GM23338 (cell line): ENCODE results near the gene TRIM45. TPM values are rescaled to one million over a fixed set of nuclear protein-coding genes. Genes with fewer than 3 reads are reported as not detected.

Experiments used
- ATAC-seq: fragments of 200-7000 bp; cut with Tn5 transposase; 3 replicates; pipeline ENCODE4 v1.9.1; 2020
- DNase-seq: peaks from one replicate; pipeline ENCODE4 v3.0.0-alpha.2; 2015; ENCODE audit warnings: low spot score
- H2AFZ ChIP-seq: fragments of 200-600 bp; sonication (generic); 2 replicates; pipeline ENCODE4 v1.8.0; 2016; ENCODE audit warnings: antibody characterized with exemption, mild to moderate bottlenecking, moderate library complexity
- H3F3A ChIP-seq: fragments of 200-600 bp; sonication (generic); replicated peaks from 2 replicates; pipeline ENCODE4 v1.8.0; 2017; ENCODE audit warnings: antibody characterized with exemption, mixed run types, low read depth
- H3K27ac ChIP-seq: fragments of 200-600 bp; sonication (generic); 2 replicates; pipeline ENCODE4 v1.6.1; 2016; ENCODE audit warnings: low read depth
- H3K27me3 ChIP-seq: fragments of 200-600 bp; sonication (generic); 2 replicates; pipeline ENCODE4 v1.8.0; 2016; ENCODE audit warnings: mild to moderate bottlenecking, mixed run types, moderate library complexity; ENCODE audit not compliant: insufficient read depth
- H3K36me3 ChIP-seq: fragments of 200-600 bp; sonication (generic); 2 replicates; pipeline ENCODE4 v1.8.0; 2016; ENCODE audit warnings: mild to moderate bottlenecking; ENCODE audit not compliant: insufficient read depth
- H3K4me1 ChIP-seq: fragments of 200-600 bp; sonication (generic); 2 replicates; pipeline ENCODE4 v1.8.0; 2016; ENCODE audit warnings: mild to moderate bottlenecking, moderate library complexity; ENCODE audit not compliant: insufficient read depth
- H3K4me2 ChIP-seq: fragments of 200-600 bp; sonication (generic); 2 replicates; pipeline ENCODE4 v1.7.1; 2017; ENCODE audit warnings: mixed run types
- H3K4me3 ChIP-seq: fragments of 200-600 bp; sonication (generic); 2 replicates; pipeline ENCODE4 v1.6.1; 2016; ENCODE audit warnings: mixed run types
- H3K79me2 ChIP-seq: fragments of 200-600 bp; sonication (generic); replicated peaks from 2 replicates; pipeline ENCODE4 v1.8.0; 2017; ENCODE audit warnings: mild to moderate bottlenecking; ENCODE audit not compliant: insufficient read depth
- H3K9me2 ChIP-seq: fragments of 200-600 bp; sonication (generic); 2 replicates; pipeline ENCODE4 v1.8.0; 2017; ENCODE audit not compliant: insufficient read depth
- H4K20me1 ChIP-seq: fragments of 200-600 bp; sonication (generic); replicated peaks from 2 replicates; pipeline ENCODE4 v1.8.0; 2017; ENCODE audit warnings: mild to moderate bottlenecking; ENCODE audit not compliant: insufficient read depth
- H3K27ac Mint-ChIP-seq: 2 replicates; pipeline ENCODE4 v1.8.0; 2020; ENCODE audit warnings: inconsistent platforms, mild to moderate bottlenecking, moderate library complexity, mixed read lengths
- H3K27me3 Mint-ChIP-seq: 3 replicates; pipeline ENCODE4 v1.8.0; 2022; ENCODE audit warnings: low read depth, mild to moderate bottlenecking, moderate library complexity, mixed read lengths, inconsistent platforms; ENCODE audit not compliant: insufficient read depth, poor library complexity
- H3K36me3 Mint-ChIP-seq: 3 replicates; pipeline ENCODE4 v1.8.0; 2021; ENCODE audit warnings: low read depth, mild to moderate bottlenecking, inconsistent platforms, moderate library complexity, mixed read lengths
- H3K4me1 Mint-ChIP-seq: 3 replicates; pipeline ENCODE4 v1.8.0; 2020; ENCODE audit warnings: mild to moderate bottlenecking, inconsistent platforms, mixed read lengths
- H3K4me3 Mint-ChIP-seq: 3 replicates; pipeline ENCODE4 v1.8.0; 2021; ENCODE audit warnings: moderate library complexity, mild to moderate bottlenecking, inconsistent platforms, mixed read lengths
- H3K9me3 Mint-ChIP-seq: 3 replicates; pipeline ENCODE4 v1.8.0; 2020; ENCODE audit warnings: moderate library complexity, mild to moderate bottlenecking, inconsistent platforms, mixed read lengths
- CREB1 ChIP-seq: fragments of 250-450 bp; sonication (Bioruptor Pico); IDR thresholded peaks from 2 replicates; pipeline ENCODE4 v1.5.0; 2020; ENCODE audit warnings: low read depth, mild to moderate bottlenecking, moderate library complexity
- CTCF ChIP-seq, 2 experiments: fragments of 200-600 bp in 1 of 2; sonication (generic) in 1 of 2; conservative IDR thresholded peaks; 2 replicates each; pipeline versions ENCODE4 v1.5.1 to v1.6.1; 2016 to 2017; ENCODE audit warnings: antibody characterized with exemption in 2 of 2, low read depth in 2 of 2, mild to moderate bottlenecking in 2 of 2, moderate library complexity in 1 of 2
- ETS1 ChIP-seq: IDR thresholded peaks from 2 replicates; pipeline ENCODE4 v1.6.1; 2016; ENCODE audit warnings: antibody characterized with exemption
- EZH2 ChIP-seq: fragments of 200-600 bp; sonication (generic); IDR thresholded peaks from one replicate; pipeline ENCODE4 v1.8.0; 2017; ENCODE audit warnings: antibody characterized with exemption, mild to moderate bottlenecking, low read depth; ENCODE audit not compliant: unreplicated experiment
- JUNB ChIP-seq: IDR thresholded peaks from one replicate; pipeline ENCODE4 v1.6.1; 2016; ENCODE audit warnings: antibody characterized with exemption; ENCODE audit not compliant: unreplicated experiment
- NANOG ChIP-seq: IDR thresholded peaks from 2 replicates; pipeline ENCODE4 v1.6.1; 2016; ENCODE audit warnings: antibody characterized with exemption, borderline replicate concordance
- POLR2AphosphoS5 ChIP-seq: IDR thresholded peaks from 2 replicates; pipeline ENCODE4 v1.6.1; 2016; ENCODE audit warnings: antibody characterized with exemption, low read depth
- REST ChIP-seq: IDR thresholded peaks from one replicate; pipeline ENCODE4 v1.6.1; 2018; ENCODE audit warnings: antibody characterized with exemption; ENCODE audit not compliant: unreplicated experiment
- STAT1 ChIP-seq: IDR thresholded peaks from one replicate; pipeline ENCODE4 v1.6.1; 2016; ENCODE audit warnings: antibody characterized with exemption; ENCODE audit not compliant: unreplicated experiment
- ZNF114 ChIP-seq: fragments of 250-450 bp; sonication (Bioruptor Pico); IDR thresholded peaks from 2 replicates; pipeline ENCODE4 v1.5.0; 2020; ENCODE audit warnings: mild to moderate bottlenecking, moderate library complexity
- ZNF331 ChIP-seq: fragments of 250-450 bp; sonication (Bioruptor Pico); IDR thresholded peaks from 2 replicates; pipeline ENCODE4 v1.5.0; 2020; ENCODE audit warnings: low read depth, mild to moderate bottlenecking, moderate library complexity
- ZNF462 ChIP-seq: fragments of 250-450 bp; sonication (Bioruptor Pico); IDR thresholded peaks from 2 replicates; pipeline ENCODE4 v1.5.0; 2020; ENCODE audit warnings: mild to moderate bottlenecking, moderate library complexity
- polyA plus RNA-seq: library from polyadenylated mRNA; unstranded; fragments of >200 nt; fragmentation: Nextera tagmentation; extraction: Ambion mirVana; gene quantifications from 2 replicates; pipeline ENCODE4 v1.2.1, GENCODE V29; 2016
- total RNA-seq: library from RNA; depleted of rRNA; stranded (reverse); fragments of >200 nt; shearing (Covaris generic); gene quantifications from 2 replicates; pipeline ENCODE4 v1.2.3, GENCODE V29; 2014

TRIM45 gene
- total and polyA plus RNA-seq, 2 experiments from 2014 or later = 8.8 to 15.0 TPM

GRCh38 chr1:117166076-117166475 lies 44.5 kb upstream of the TRIM45 start:
- Histone ChIP-seq H3K4me1 (peaks cover 8% of the 10 kb centered on the region), H3K36me3 (no peaks in the 10 kb centered on the region), H3K4me2 (no peak overlapping the region), H3K27me3 (no peaks in the 10 kb centered on the region), H3K79me2 (no peaks in the 10 kb centered on the region), H2AFZ (no peak overlapping the region), H4K20me1 (no peaks in the 10 kb centered on the region), H3K9me2 (no peaks in the 10 kb centered on the region), H3K27ac (no peak overlapping the region), H3F3A (no peaks in the 10 kb centered on the region), H3K4me3 (no peak overlapping the region)
- Mint-ChIP-seq H3K4me1 (peaks cover 21% of the 10 kb centered on the region), H3K27ac (no peak overlapping the region), H3K36me3 (0 out of 3 replicates have a peak, but pooled peaks cover 2% of the 10 kb centered on the region), H3K4me3 (no peak overlapping the region), H3K9me3 (no peaks in the 10 kb centered on the region), H3K27me3 (no peaks in the 10 kb centered on the region)
- DNase-seq = no peak
- TF ChIP-seq REST (no peak), CTCF (conservative IDR thresholded peaks at IDR 0.05; ENCODE audit: low read depth in 2 of 2) (no peak), ETS1 (no peak), JUNB (no peak), ZNF331 (no peak), EZH2 (no peak), NANOG (no peak), CREB1 (CRISPR knock-in tag) (no peak), ZNF114 (CRISPR knock-in tag) (no peak), STAT1 (no peak), POLR2AphosphoS5 (no peak), ZNF462 (CRISPR knock-in tag) (no peak)
- no peak for ATAC-seq
